NCI-H2107 treated with DMSO at 0.1 percent for 48 hours (cell line): ENCODE measurements around the gene PRKCB.
"Not testable (repeated sequence)": the region's sequence is repeated elsewhere in the genome, so short reads cannot be mapped to it uniquely, and the experiment has no call there.

Experiments used
- DNase-seq: peaks from one replicate; lab custom pipeline; 2025; ENCODE audit not compliant: unreplicated experiment; lab: John Stamatoyannopoulos, UW

PRKCB gene

DNA sequence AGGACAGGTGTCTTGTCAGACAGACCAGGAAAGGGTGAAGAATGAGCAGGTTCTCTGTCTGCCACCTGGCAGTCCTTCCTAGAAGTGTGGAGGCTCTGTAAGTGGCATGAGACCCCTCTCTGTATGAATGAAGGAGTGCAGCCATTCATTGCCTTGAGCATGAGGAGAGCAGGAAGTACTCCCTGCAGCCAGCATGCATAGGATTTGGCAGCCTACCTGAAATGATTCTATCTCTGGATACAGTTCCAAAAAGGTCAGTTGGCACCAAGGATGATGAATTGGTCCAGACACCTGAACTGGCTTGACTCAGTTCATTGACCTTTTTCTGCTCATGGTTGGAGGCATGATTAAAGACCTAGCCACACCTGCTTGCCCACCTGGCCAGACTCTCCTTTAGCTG lies 163.0 kb downstream of the PRKCB start:
- no peak for DNase-seq

DNA sequence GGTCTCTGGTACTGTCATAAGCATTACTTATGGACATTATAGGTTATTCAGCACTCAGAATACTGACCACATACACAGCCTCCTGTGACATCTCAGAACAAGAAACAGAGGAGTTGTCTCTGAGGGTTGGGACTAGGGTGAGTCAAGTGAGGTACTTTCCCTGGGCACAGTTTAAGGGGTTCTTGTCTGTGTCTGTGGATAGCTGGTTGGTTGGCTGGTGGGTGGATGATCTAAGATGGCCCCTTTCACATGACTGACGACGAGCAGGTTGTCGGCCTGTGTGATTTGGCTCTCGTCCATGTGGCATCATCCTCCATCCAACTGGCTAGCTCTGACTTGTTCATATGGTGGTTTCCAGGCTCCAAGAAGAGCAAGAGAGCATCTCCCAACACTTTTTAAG lies 163.9 kb downstream of the PRKCB start:
- no peak for DNase-seq

DNA sequence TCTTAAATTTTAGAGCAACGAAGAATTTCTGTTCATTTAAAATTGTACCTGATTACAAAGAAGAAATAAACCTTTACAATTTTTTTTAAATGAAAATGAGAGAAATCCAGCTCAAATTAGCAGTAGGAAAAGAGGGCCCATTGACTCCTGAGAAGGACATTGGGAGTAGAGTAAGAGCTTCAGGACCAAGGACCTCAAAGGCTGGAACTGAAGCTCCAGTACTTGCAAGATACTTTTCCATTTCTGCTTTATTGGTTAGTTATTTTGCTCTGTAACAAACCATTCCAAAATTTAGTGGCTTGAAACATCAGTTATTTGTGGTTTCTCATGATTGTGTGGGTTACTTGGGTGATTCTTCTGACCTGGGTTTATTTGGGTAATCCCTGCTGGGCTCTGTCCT lies 165.9 kb downstream of the PRKCB start:
- DNase-seq, result no peak

DNA sequence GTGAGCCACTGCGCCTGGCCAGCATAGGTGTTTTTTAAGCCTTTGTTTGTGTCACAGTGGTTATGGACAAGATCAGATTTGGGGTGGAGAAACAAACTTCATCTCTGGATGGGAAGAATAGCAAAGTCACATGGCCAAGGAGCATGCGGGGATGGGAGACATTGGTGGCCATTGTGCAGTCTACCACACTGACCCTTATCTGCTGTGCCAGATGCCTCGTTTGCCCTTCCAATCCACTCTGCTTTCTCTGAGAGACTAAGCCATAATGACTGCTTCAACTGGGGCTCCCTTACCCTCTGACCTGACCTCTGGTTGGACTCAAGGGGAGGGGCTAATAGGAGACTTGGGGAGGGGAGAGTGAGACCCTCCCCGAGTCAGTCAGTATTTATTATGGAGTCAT lies 166.8 kb downstream of the PRKCB start:
- DNase-seq, result no peak

DNA sequence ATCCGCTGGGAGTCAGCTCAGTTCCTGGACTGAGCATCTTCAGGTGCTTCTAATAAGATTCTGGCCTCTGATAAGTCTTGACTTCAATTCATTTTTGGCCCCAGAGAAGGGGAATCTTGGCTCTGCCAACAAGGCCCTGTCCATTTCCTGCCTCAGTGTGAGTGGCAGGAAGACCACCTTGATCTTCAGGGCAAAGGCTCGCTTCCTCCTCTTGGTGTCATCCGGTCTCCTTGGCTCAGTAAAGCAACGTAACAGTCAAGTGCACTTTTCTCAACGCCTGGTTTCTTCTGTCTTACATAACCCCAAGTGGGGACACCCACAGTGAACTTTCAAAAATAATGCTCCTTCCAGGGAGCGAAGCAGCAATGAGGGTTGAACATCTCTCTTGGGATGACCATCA lies 169.8 kb downstream of the PRKCB start:
- DNase-seq, result no peak

DNA sequence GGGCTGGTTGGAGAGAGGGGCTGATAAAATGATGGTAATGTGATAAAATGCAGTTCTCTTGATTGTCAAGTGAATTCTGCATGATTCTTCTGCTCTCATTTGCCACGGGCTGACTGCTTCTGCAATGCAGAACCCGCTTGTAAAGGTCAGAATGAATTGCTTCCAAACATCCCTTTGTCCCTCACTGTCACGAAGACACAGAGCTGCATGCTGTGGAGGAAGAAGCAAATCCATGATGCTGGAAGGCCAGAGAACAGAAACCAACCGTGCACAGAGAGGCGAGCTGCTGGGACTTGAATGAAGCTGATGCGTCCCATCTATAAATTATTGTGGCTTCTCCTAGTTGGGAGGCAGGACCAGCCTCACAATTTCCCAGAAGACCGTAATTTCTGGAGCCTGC lies 171.6 kb downstream of the PRKCB start:
- DNase-seq, result no peak

DNA sequence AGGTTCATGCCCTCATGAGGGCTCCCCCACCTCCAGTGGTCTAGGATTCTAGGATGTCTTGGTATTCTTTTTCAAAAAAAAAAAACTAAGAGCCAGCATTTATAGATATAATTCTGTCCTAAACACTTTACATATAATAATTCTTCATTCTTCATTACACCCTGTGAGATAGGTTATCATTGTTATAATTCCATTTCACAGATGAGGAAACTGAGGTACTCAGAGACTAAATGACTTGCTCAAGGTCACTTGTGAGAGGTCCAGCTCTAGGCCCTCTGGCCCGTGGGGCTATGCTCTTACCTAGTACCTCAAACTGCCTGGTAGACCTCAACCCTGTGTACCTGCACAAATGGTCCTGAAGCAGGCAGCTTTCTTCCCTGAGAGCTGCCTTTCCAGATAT lies 172.2 kb downstream of the PRKCB start:
- no peak for DNase-seq

DNA sequence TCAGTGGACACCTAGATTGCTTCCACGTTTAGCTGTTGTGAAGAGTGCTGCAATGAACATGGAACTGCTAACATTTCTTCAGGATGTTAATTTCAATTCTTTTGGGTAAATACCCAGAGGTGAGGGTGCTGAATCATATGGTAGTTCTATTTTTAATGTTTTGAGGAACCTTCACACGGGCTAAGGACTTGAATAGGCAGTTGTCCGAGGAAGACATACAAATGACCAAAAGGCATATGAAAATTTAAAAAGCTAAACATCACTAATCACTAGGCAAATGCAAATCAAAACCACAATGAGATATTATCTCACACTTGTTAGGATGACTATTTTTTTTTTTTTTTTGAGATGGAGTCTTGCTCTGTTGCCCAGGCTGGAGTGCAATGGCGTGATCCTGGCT lies 173.3 kb downstream of the PRKCB start:
- DNase-seq, result no peak

DNA sequence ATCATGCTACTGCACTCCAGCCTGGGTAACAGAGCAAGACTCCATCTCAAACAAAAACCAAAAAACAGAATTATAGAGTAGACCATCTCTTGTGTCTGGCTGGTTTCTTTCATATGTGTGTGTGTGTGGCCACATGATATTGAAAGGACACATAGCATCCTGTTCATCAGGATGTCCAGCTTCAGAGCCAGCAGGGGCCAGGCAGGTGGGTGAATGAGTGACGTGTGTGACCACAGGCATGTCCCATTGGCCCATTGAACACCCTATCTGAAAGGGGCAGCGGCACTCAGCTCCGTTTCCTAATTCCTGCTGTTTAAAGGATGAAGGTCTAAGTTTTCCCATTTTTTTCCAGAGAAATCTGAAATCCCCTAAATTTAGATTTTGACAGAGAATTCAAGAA lies 174.2 kb downstream of the PRKCB start:
- DNase-seq, result no peak

DNA sequence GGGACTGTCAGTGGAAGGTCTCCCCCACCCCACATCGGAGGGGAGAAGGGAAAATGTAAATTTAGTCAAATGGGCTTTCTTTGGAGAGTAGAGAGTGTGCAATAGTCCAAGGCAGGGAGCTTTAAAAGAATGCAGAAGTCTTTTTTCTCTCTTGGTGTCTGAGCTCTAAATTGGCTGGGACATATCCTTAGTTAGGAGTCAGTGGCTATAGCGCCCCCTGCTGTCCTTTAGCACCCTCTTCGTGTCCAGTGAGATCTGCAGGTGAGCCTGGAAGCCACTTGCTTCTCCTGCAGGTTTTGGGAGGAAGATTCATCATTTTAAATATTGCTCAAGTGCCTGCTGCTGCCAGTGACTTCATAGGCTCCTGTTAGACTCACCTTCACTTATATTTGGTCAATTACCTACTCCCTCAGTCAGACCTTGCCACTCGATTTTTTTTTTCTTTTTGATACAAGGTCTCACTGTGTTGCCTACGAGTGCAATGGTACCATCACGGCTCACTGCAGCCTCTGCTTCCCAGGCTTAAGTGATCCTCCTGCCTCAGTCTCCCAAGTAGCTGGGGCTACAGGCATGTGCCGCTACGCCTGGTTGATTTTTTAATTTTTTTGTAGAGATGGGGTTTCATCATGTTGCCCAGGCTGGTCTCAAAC lies 174.8 kb downstream of the PRKCB start:
- peak; percentile 34 for DNase-seq

DNA sequence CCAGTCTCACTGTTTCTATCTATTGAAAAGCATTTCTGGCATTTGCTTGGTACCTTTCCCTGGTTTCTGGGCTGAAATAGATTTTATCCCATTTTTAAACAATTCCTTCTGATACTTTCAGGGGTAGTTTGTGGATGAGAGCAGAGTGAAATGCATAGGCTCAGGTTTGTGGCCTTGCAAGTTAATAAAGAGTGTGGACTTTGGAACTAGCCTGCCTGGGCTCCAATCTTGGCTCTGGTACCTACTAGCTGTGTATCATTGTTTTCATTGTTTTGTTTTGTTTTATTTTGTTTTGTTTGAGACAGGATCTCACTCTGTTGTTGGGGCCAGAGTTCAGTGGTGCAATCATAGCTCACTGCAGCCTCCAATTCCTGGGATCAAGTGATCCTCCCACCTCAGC lies 175.5 kb downstream of the PRKCB start:
- no peak for DNase-seq

DNA sequence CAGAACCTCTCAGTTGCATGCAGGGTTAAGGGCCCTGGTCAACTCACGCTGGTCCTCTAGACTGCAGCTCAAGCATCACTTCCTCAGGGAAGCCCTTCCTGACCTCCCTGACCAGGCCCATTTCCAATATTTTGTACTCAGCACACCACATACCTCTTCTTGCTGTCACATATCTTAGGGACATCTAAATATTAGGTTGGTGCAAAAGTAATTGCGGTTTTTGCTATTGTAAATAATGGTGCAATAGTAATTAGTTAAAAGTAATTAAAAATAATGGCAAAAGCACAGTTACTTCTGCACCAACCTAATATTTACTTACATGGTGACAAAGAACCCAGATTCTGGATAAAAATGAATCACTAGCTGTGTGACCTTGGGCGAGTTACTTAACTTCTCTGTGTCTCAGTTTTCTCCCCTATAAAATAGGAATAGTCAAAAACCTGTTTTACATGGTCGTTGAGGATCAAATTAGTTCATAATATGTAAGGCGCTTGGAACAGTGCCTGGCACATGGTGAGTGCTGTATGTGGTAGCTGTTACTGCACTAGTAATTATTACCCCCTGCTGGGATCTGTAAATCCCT lies 177.4 kb downstream of the PRKCB start:
- DNase-seq, result no peak

DNA sequence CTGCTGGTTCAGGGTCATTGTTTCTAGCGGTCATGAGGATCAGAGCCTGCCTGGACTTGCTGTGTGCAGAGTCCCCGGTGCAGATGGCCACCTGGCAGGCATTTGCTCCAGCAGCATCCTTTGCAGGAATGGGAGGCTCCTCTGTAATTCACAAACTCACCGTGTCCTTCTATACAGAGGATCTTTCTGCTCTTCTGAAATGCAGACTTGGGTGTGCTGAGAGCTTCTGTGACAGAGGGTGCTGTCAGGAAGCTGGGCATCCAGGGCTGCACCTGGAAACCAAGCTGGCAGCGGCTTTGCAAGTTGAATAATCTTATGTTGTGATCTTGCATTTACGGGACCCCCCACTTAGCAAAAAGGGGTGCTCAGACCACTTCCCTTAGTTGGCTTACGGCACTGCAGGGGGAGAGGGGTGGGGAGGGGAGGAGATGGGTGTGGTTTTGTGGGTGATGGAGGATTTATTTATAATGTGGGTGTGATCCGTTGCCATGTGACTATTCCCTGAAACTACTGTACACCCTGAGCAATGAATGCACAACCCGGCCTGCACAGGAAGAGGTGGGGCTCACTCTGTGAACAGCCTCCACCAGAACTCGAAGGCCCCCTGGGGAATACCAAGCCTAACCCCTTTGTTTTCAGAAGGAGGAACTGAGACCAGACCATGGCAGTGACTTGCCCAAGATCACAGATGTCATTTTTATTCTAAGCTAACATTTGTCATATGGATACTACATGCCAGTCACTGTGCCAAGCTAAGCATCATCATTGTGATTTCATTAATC lies 178.3 kb downstream of the PRKCB start:
- no peak for DNase-seq

DNA sequence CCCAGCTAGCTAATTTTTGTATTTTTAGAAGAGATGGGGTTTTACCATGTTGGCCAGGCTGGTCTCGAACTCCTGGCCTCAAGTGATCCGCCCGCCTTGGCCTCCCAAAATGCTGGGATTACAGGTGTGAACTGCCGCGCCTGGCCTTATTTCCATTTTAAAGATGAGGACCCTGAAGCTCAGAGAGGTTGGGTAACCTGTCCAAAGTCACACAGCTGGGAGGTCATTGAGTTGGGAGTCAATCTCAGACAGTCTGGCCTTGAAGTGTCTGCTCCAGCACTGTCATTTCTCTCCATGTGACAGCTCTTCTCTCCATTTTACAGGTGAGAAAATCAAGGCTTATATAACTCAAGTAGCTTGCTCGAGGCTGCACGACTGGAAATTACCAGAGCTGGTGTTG lies 179.2 kb downstream of the PRKCB start:
- DNase-seq, result not testable (repeated sequence)

DNA sequence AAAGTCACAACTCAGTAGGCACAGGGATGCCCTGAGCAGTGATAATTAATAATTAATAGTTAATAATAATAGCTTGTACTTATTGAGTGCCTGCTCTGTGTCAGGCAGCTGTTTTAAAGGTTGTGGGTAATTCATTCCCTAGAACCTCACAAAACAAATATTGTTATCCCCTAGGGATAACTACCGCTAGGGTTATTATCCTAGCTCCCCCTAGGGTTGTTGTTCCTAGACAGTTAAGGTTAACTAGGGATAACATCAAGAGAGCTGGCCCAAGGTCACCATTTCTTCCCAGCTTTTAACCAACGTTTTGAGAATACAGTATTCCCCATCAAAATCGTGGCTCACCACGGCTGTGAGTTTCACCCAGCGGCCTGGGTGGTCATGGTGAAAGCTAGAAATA lies 180.1 kb downstream of the PRKCB start:
- DNase-seq, result no peak

DNA sequence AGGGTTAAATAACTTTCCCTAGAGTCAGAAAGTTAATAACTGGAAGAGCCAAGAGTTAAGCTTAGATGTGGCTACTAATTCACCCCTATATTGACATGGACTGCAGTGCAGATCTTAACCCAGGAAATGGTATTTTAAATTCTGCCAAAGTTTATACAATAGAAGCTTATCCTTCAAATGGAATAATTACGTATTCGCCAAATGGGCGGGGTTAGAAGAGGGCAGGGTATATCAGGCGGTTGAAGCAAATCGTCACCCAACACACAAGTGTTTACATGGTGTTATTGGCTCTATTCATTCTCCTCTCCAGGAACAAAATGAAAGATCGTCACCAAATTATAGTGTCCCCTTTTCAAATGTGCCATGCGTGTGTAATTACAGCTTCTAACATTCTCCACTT lies 182.7 kb downstream of the PRKCB start:
- DNase-seq, result no peak

DNA sequence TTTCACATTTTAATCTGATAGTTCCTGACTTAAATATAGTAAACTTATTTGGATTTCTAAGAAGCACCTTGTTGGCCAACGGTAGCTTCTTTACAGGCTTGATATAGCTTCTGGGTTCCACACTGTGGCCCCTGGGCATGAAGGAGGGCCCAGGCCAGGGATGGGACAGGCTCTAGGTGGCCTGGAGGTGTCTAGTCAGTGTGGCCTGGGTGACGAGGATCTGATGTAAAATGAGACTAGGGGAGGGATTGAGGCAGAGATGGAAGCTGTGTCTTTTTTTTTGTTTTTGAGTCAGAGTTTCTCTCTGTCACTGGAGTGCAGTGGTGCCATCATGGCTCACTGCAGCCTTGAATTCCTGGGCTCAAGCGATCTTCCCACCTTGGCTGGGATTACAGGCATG lies 187.0 kb downstream of the PRKCB start:
- no peak for DNase-seq

DNA sequence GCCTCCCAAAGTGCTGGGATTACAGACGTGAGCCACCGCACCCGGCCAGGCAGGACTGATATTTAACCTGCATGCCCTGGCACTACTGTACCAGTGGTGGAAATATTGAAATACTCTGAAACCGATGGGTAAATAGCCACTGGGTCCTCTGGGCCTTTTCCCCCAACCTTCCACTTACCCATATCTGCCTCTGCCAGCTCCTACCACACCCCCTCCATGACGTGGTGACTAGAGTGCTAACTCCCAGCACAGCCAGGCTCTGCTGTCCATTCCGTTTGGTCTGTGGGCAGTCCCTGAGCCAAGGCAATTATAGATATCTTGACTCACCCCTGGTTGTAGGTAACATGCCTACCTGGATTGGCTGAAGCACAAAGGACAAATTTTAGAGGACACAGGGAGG lies 187.8 kb downstream of the PRKCB start:
- no peak for DNase-seq

DNA sequence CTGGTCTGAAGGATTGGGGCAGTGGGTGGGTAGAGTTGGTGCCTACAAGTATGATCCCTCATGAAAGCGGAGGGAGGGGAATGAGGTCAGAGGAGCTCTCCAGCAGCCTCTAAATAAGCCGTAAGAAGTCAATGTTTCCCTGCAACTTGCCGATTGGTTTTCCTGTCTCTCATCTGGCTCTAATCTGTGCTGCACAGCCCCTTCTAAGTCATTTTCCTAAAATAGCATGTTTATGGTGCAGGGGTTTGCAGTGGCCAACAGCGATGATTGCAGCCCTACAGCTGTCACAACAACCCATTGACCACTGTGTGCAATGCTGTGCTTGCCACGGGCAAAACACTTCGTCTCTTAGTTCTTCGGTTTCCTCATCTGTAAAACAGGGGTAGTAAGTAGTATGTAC lies 189.2 kb downstream of the PRKCB start:
- DNase-seq, result no peak

DNA sequence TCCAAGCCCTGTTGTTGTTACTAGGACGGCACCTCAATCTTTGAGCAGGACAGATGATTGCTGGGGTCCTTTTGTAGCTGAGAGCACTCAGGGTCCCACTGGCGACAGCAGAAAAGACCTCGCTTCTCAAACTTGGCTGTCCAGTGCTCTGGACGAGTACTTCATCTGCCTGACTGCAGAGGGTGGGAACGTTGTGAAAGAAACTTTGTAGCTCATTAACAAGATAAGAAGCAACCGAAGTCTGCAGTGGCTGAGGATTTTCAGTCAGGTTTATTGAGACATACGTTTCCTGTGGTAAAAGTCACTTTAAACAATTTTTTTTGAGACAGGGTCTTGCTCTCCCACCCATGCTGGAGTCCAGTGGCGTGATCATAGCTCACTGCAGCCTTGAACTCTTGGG lies 191.7 kb downstream of the PRKCB start:
- DNase-seq, result no peak

DNA sequence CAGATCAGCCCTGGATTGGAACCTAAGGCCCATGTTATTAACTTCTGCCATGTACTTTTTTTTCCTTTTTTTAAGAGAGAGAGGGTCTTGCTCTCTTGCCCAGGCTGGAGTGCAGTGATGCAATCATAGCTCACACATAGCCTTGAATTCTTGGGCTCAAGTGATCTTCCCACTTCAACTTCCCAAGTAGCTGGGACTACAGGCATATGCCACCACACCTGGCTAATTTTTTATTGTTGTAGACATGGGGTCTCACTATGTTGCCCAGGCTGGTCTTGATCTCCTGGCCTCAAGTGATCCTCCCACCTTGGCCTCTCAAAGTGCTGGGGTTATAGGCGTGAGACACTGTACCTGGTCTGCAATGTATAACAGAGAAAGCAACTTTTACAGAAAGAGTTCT lies 194.1 kb downstream of the PRKCB start:
- not testable (repeated sequence) for DNase-seq

DNA sequence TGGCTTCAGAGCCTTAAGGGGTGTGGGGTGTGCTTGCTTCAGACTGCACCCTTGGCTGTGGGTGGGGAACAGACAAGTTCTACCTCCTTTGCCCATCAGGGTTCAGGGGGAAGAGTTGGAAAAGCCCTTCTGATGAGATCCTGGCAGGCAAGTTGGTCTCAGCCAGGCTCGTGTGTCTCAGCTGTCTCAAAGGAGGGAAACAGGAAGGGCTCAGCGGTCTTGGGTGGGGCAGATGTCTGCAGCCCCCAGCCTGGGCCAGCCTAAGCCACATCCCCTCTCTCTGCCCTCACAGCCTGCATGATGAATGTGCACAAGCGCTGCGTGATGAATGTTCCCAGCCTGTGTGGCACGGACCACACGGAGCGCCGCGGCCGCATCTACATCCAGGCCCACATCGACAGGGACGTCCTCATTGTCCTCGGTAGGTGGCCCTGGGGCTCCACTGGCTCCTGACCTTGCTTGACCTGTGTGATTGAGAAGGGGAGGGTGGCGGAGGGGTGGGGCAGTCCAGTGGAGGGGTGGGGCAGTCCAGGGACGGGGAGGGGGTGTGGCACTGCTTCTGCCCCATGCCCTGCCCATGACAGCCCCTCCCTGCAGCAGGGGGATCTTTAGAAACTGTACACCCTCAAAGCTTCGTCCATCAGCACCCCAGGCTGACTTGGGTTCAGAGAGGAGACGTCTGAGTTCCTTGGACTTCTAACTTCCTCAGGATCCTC lies 199.5 kb downstream of the PRKCB start:
- DNase-seq, result no peak
